Stimulated activated CD8-positive, alpha-beta memory T cell treated with anti-CD3 and anti-CD28 coated beads, Interleukin-2, amount 100 ng/mL, for 48 hours (primary cell): ENCODE data around the gene ZDHHC11.
"Not testable (repeated sequence)": the region's sequence is repeated elsewhere in the genome, so short reads cannot be mapped to it uniquely, and the experiment has no call there.

Experiments
- DNase-seq, 2 donors: peaks; one replicate each; pipeline ENCODE4 v3.0.0-alpha.2; 2020; ENCODE audit warnings: low read depth in 2 of 2

Gene ZDHHC11

GRCh38 chr5:761854-762710 is 88.7 kb downstream of the ZDHHC11 start:
- DNase-seq: no peak

- DNase-seq: no peak
These were observed 89.6 kb downstream of the ZDHHC11 start for GRCh38 chr5:761059-761771.

- no peak for DNase-seq
These were observed 90.3 kb downstream of the ZDHHC11 start for GRCh38 chr5:760363-761058.

GRCh38 chr5:759781-760362 is 90.9 kb downstream of the ZDHHC11 start:
- no peak for DNase-seq

- no peak for DNase-seq
These were observed 91.6 kb downstream of the ZDHHC11 start for GRCh38 chr5:759111-759751.

GRCh38 chr5:758698-759053 is 92.1 kb downstream of the ZDHHC11 start:
- no peak for DNase-seq

- DNase-seq: no peak
These were observed 92.7 kb downstream of the ZDHHC11 start for GRCh38 chr5:757931-758697.

- no peak for DNase-seq
These were observed 93.3 kb downstream of the ZDHHC11 start for GRCh38 chr5:757346-757930.

- no peak for DNase-seq
These were observed 93.9 kb downstream of the ZDHHC11 start for GRCh38 chr5:756865-757345.

- DNase-seq: no peak
These were observed 94.6 kb downstream of the ZDHHC11 start for GRCh38 chr5:756171-756570.

GRCh38 chr5:754143-754632 is 96.6 kb downstream of the ZDHHC11 start:
- DNase-seq: not testable (repeated sequence)

- DNase-seq: not testable (repeated sequence)
These were observed 97.1 kb downstream of the ZDHHC11 start for GRCh38 chr5:753567-754142.

- DNase-seq: not testable (repeated sequence)
These were observed 98.2 kb downstream of the ZDHHC11 start for GRCh38 chr5:752532-753115.

- DNase-seq: not testable (repeated sequence)
These were observed 98.8 kb downstream of the ZDHHC11 start for GRCh38 chr5:751992-752391.

GRCh38 chr5:751496-751895 is 99.3 kb downstream of the ZDHHC11 start:
- DNase-seq: no peak

GRCh38 chr5:750226-750625 is 100.6 kb downstream of the ZDHHC11 start:
- DNase-seq: not testable (repeated sequence)

GRCh38 chr5:749101-749670 is 101.6 kb downstream of the ZDHHC11 start:
- no peak for DNase-seq

GRCh38 chr5:748011-748980 is 102.5 kb downstream of the ZDHHC11 start:
- not testable (repeated sequence) for DNase-seq
